HG02759 (cell line): Measurements from ENCODE around the gene CENPT.
A peak's percentile ranks its signal among the peaks of the same experiment; 100 is the strongest.
"Not testable (repeated sequence)": the region's sequence is repeated elsewhere in the genome, so short reads cannot be mapped to it uniquely, and the experiment has no call there.

Experiments used
- ATAC-seq: cut with Tn5 transposase; IDR thresholded peaks from one replicate; pipeline ENCODE4 v1.9.1; 2021; ENCODE audit warnings: mild to moderate bottlenecking, moderate library complexity; ENCODE audit not compliant: unreplicated experiment

CENPT gene

GRCh38 chr16:67877064-67877463 is 29.6 kb upstream of the CENPT start:
- ATAC-seq, result no peak

GRCh38 chr16:67874372-67874771 is 26.9 kb upstream of the CENPT start:
- ATAC-seq, result no peak

DNA sequence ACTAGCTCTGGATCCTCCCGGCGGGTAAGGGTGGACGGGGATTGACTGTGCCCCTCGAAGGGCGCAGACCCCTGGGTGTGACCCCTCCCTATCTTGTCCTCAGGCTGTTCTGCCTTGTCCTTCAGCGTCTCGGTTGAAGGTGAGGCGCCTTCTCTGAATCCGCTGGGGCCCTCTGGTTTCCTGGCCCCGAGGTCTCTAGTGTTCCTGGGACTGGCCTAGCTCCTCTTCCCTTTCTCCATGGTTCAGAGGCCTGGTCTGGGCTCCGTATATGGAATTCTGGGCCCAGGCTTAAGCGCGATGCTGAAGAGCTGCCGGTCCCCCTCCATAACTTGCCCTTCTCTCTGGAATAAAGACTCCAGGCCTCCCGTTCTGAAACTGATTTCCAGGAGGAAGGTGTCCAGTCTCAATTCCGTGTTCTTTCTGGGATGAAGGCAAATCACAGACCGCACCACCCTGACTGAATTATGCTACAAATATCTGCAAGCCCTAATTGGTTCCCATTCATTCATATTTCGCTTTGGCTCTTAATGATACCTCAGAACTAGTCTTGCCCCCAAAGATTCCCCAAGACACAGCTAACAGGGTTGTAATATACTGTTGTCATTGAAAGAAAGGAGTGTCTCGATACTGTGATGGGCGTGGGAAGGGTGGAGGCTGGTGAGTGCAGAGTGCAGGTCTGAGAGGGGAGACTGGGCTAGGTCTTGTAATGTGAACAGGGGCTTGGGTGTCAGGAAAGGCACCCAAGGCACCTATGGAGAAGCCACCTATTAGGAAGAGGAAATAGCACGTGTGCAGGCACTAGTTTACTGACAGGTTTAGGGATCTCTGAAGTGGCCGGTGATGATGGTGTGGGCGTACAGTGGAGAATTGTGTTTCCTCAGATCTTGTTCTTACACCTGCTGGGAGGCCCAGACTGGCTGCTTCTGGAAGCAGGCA is 26.2 kb upstream of the CENPT start:
- ATAC-seq, result no peak

GRCh38 chr16:67872631-67873434 is 25.3 kb upstream of the CENPT start, which contains the start of gene EDC4:
TSS of gene EDC4 (plus strand) at chr16:67873052. CDS start at chr16:67873262, 210 bp downstream.
- peak; percentile 82 for ATAC-seq

- no peak for ATAC-seq
These were observed 24.7 kb upstream of the CENPT start for GRCh38 chr16:67872131-67872630.

- no peak for ATAC-seq
These were observed 23.8 kb upstream of the CENPT start for GRCh38 chr16:67871256-67871655.

DNA sequence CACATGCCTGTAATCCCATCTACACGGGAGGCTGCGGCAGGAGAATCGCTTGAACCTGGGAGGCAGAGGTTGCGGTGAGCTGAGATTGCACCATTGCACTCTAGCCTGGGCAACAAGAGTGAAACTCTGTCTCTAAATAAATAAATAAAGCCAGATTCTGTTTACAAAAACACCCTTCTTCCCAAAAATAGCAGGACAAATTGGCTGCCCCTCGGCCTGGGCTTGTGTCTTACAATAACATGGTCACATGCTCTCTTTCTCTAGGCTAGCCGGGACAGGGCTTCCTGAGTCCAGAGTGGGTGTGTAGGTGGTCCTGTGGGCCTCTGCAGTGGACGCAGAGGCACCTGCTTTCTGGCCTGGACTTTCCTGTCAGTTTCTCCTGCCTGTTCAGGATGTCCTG is 22.2 kb upstream of the CENPT start:
- no peak for ATAC-seq

DNA sequence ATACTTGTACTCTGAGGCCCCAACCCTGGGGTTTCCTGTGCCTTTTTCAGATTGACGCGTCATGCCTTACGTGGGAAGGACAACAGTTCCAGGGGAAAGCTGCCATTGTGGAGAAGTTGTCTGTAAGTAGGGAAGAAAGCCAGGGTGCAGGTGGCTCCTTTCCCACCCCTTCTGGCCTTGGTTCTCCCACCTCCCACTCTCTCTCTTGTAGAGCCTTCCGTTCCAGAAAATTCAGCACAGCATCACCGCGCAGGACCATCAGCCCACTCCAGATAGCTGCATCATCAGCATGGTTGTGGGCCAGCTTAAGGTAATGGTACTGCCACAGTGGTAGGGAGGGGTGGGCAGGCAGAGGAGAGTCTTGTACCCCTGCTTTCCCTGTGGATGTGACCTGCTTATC is 20.8 kb upstream of the CENPT start:
- ATAC-seq, result no peak

- ATAC-seq, result no peak
These were observed 17.8 kb upstream of the CENPT start for GRCh38 chr16:67865318-67865717.

GRCh38 chr16:67864594-67864993 is 17.1 kb upstream of the CENPT start:
- no peak for ATAC-seq

DNA sequence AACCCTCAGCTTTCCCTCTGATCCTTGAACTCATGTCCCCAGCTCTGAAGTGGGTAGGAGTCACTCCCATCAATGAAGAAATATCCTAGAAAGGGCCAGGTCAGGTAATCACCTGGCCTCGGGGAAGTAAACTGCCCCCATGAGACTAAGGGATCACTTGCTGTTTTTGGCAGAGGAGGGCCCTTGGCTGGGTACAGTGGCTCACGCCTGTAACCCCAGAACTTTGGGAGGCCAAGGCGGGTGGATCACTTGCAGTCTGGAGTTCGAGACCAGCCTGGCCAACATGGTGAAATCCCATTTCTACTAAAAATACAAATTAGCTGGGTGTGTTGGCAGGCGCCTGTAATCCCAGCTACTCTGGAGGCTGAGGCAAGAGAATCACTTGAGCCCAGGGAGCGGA is 16.6 kb upstream of the CENPT start:
- ATAC-seq, result not testable (repeated sequence)

GRCh38 chr16:67862623-67863583 is 15.4 kb upstream of the CENPT start:
- no peak for ATAC-seq

- no peak for ATAC-seq
These were observed 14.4 kb upstream of the CENPT start for GRCh38 chr16:67861877-67862276.

- ATAC-seq, result no peak
These were observed 13.3 kb upstream of the CENPT start for GRCh38 chr16:67860589-67861398.

GRCh38 chr16:67858500-67858899 is 11.0 kb upstream of the CENPT start:
- no peak for ATAC-seq

DNA sequence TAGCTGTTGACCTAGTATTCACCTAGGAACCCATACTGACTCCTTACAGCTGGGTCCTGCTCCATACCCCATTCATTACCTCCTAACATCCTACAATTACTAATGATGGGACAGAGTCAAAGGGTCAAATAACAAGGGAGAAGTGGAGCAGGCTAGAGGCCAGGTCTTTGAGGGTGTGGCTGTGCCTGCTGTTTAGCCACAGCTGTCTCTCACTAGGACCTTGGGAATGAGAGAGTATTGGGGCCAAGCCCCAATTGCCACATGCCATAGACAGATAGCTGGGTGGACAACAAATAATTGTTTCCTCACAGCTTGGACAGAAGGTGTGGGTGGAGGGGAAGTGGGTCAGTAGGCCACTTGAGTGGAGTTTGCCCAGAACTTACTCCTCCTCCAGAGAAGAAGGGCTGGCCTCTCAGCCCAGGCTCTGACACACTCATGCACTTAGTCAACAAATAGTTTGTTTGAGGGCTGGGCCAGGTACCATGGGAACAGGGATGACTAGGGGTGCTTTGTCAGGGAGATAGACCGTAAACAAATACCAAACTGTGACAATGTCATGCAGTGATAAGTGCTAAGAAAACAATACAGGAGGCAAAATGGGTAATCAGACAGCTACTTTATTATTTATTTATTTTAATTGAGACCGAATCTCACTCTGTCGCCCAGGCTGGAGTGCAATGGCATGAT is 10.2 kb upstream of the CENPT start:
- no peak for ATAC-seq

GRCh38 chr16:67856927-67857546 is 9.5 kb upstream of the CENPT start:
- ATAC-seq, result no peak

DNA sequence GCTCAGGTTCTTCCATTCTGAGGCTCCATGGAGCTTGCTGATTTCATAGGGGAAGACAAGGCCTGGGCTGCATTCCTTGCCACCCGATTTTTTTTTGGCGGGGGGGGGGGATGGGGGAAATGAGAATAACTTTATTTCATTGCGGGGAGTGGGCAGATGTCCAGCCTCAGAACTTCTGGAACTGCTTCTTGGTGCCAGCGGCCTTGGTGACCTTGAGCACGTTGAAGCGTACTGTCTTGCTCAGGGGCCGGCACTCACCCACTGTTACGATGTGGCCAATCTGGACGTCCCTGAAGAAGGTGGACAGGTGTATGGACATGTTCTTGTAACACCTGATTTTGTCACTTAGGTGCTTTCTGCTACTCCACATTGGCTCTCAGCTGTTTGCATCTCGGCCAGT is 8.3 kb upstream of the CENPT start:
- ATAC-seq, result no peak

- ATAC-seq, result no peak
These were observed 6.2 kb upstream of the CENPT start for GRCh38 chr16:67853670-67854069.
